ENCODE results near the gene LDLRAD4. TPM values are rescaled to one million over a fixed set of nuclear protein-coding genes. Genes with fewer than 3 reads are reported as not detected.

The LDLRAD4 gene
- total and polyA plus RNA-seq, 9 of the 15 experiments (the other 6 are each of a cell fraction or from before 2014, with no cell fraction given) = 0.01 TPM; not detected in 8

GRCh38 chr18:13551305-13551603, 332.7 kb downstream of the LDLRAD4 start:
- no peaks in the 10 kb centered on the region for H4K20me1 ChIP-seq (replicated peaks; ENCODE audit: control insufficient read depth, insufficient read depth, low read length)
- ATAC-seq (no peak), FAIRE-seq (no peak), DNase-seq (ENCODE audit: extremely low read depth in 1 of 4, low spot score in 3 of 4) (no peak)
- no peaks in the 10 kb centered on the region for H3K79me2 ChIP-seq (ENCODE audit: control insufficient read depth, insufficient read depth, low read length)
- TF ChIP-seq ATF4 (CRISPR knock-in tag; IDR thresholded peaks at IDR 0.05) (no peak), AFF1 (IDR thresholded peaks at IDR 0.05; ENCODE audit: low read depth in 1 of 2, partially characterized antibody in 2 of 2) (no peak), FOXJ2 (tag; IDR thresholded peaks at IDR 0.05) (no peak), ZNF280B (CRISPR knock-in tag; IDR thresholded peaks at IDR 0.05) (no peak)
- H3K9me1 ChIP-seq (ENCODE audit: control insufficient read depth, insufficient read depth, low read length) = no peaks in the 10 kb centered on the region
- H3K27me3 ChIP-seq (ENCODE audit: control insufficient read depth in 2 of 2, insufficient read depth in 2 of 2, low read length in 2 of 2) = peaks cover 0 to 8% of the 10 kb centered on the region in 2 experiments; a peak in 3 of 5 replicates
- H3K4me1 ChIP-seq (replicated peaks in 1 of 2; ENCODE audit: control insufficient read depth in 2 of 2, insufficient read depth in 2 of 2, low read length in 2 of 2) = no peaks in the 10 kb centered on the region
- 0% methylated on average over 5 of the region's 5 CpGs for WGBS (ENCODE audit: insufficient coverage, low coverage, missing lambda C conversion rate)
- BruUV-seq (replicated peaks) = no TSS peak
- H3K4me2 ChIP-seq (ENCODE audit: insufficient read depth, low read length) = no peak overlapping the region
- H3K27ac ChIP-seq (ENCODE audit: extremely low read depth, low read depth, low read length) = no peak overlapping the region
- H3K36me3 ChIP-seq (ENCODE audit: control insufficient read depth, insufficient read depth, low read length) = no peaks in the 10 kb centered on the region
- intact Hi-C loops (cut with micrococcal nuclease) (loop anchor here (10.0 kb wide), 1 partner anchor 524 kb away; no protein-coding TSS in a partner anchor), in situ Hi-C loops (cut with MboI) (loop anchor here (10.0 kb wide), 1 partner anchor 534 kb away; no protein-coding TSS in a partner anchor)
- no peak overlapping the region for H3K9ac ChIP-seq (ENCODE audit: insufficient read depth in 1 of 2, low read depth in 2 of 2, low read length in 2 of 2)
- H3K9me3 ChIP-seq (replicated peaks; ENCODE audit: control insufficient read depth, insufficient read depth, low read depth, low read length) = no peaks in the 10 kb centered on the region
- H2AFZ ChIP-seq (ENCODE audit: low read depth, low read length) = no peak overlapping the region
- H3K4me3 ChIP-seq = no peak overlapping the region
- CTCF ChIA-PET (ENCODE audit: low intra/inter-chr PET ratio) = no interaction called here
- POLR2A ChIA-PET = no interaction called here

Measured in K562 (cell line).